Fibroblast of mammary gland (primary cell): ENCODE results near the gene SPDEF.

Experiments
- DNase-seq: peaks from one replicate; pipeline ENCODE4 v3.0.0-alpha.2; 2010; ENCODE audit warnings: low read depth
- H3K4me3 ChIP-seq: 2 replicates; pipeline ENCODE4 v1.5.1; 2011; ENCODE audit warnings: low read depth, mild to moderate bottlenecking, low read length, moderate library complexity; ENCODE audit not compliant: control insufficient read depth
- CTCF ChIP-seq: conservative IDR thresholded peaks from 2 replicates; pipeline ENCODE4 v1.5.1; 2011; ENCODE audit warnings: low read depth, low read length, inconsistent platforms; ENCODE audit not compliant: control insufficient read depth, insufficient read depth

Gene SPDEF

GRCh38 chr6:34540222-34540621 is 15.9 kb downstream of the SPDEF start:
- DNase-seq, result no peak
- TF ChIP-seq CTCF, result no peak

GRCh38 chr6:34539181-34539580 is 16.9 kb downstream of the SPDEF start:
- H3K4me3 ChIP-seq, result no peak overlapping the region
- no peak for DNase-seq
- no peak for TF ChIP-seq CTCF

More at GRCh38 chr6:34540222-34540621, 15.9 kb downstream of the SPDEF start:
- no peak overlapping the region for H3K4me3 ChIP-seq

GRCh38 chr6:34538581-34538980 is 17.5 kb downstream of the SPDEF start:
- no peak for TF ChIP-seq CTCF
- DNase-seq, result no peak
- H3K4me3 ChIP-seq, result no peak overlapping the region

GRCh38 chr6:34537922-34538550 is 18.1 kb downstream of the SPDEF start:
- no peak for TF ChIP-seq CTCF
- DNase-seq, result no peak
- no peak overlapping the region for H3K4me3 ChIP-seq

GRCh38 chr6:34536959-34537848 is 18.9 kb downstream of the SPDEF start:
- TF ChIP-seq CTCF, result no peak
- DNase-seq, result no peak
- H3K4me3 ChIP-seq, result no peak overlapping the region

GRCh38 chr6:34536251-34536958 is 19.7 kb downstream of the SPDEF start:
- no peak for DNase-seq
- TF ChIP-seq CTCF, result no peak
- no peak overlapping the region for H3K4me3 ChIP-seq
